NCI-H2196 (cell line): ENCODE data around the gene C2orf74.
"Not testable (repeated sequence)": the region's sequence is repeated elsewhere in the genome, so short reads cannot be mapped to it uniquely, and the experiment has no call there.

ENCODE experiments used
- DNase-seq: peaks from one replicate; lab custom pipeline; 2025; ENCODE audit not compliant: unreplicated experiment; lab: John Stamatoyannopoulos, UW

The C2orf74 gene

GRCh38 chr2:61172671-61173070 lies 10.7 kb downstream of the C2orf74 start:
- DNase-seq = no peak

GRCh38 chr2:61173116-61173515 lies 11.1 kb downstream of the C2orf74 start:
- DNase-seq = no peak

GRCh38 chr2:61175036-61175435 lies 13.0 kb downstream of the C2orf74 start:
- DNase-seq = no peak

- DNase-seq = peak; percentile 78
These were observed 15.1 kb downstream of the C2orf74 start for GRCh38 chr2:61176755-61177726.

GRCh38 chr2:61177727-61178549 lies 15.9 kb downstream of the C2orf74 start:
- DNase-seq = no peak

GRCh38 chr2:61178603-61179545 lies 16.9 kb downstream of the C2orf74 start:
- no peak for DNase-seq

- DNase-seq = no peak
These were observed 18.0 kb downstream of the C2orf74 start for GRCh38 chr2:61179701-61180639.

- DNase-seq = no peak
These were observed 18.7 kb downstream of the C2orf74 start for GRCh38 chr2:61180686-61181085.

- no peak for DNase-seq
These were observed 19.5 kb downstream of the C2orf74 start for GRCh38 chr2:61181382-61182058.

- no peak for DNase-seq
These were observed 20.0 kb downstream of the C2orf74 start for GRCh38 chr2:61182059-61182383.

GRCh38 chr2:61183795-61184194 lies 21.8 kb downstream of the C2orf74 start:
- no peak for DNase-seq

- DNase-seq = no peak
These were observed 22.3 kb downstream of the C2orf74 start for GRCh38 chr2:61184263-61184662.

GRCh38 chr2:61185231-61185728 lies 23.3 kb downstream of the C2orf74 start:
- no peak for DNase-seq

GRCh38 chr2:61187085-61187484 lies 25.1 kb downstream of the C2orf74 start:
- DNase-seq = no peak

GRCh38 chr2:61193670-61194561 lies 31.9 kb downstream of the C2orf74 start:
- DNase-seq = no peak

GRCh38 chr2:61194646-61195045 lies 32.7 kb downstream of the C2orf74 start:
- not testable (repeated sequence) for DNase-seq

- no peak for DNase-seq
These were observed 34.7 kb downstream of the C2orf74 start for GRCh38 chr2:61196671-61197070.

- no peak for DNase-seq
These were observed 43.1 kb downstream of the C2orf74 start for GRCh38 chr2:61205132-61205531.
